Activated naive CD4-positive, alpha-beta T cell treated with anti-CD3 and anti-CD28 coated beads, Interleukin-2, amount 50 U/mL, for 16 hours (primary cell): ENCODE data around the gene GRIN2C.
A peak's percentile ranks its signal among the peaks of the same experiment; 100 is the strongest.
"Not testable (repeated sequence)": the region's sequence is repeated elsewhere in the genome, so short reads cannot be mapped to it uniquely, and the experiment has no call there.

Experiments used
- DNase-seq: peaks from one replicate; pipeline ENCODE4 v3.0.0-alpha.2; 2020

Gene GRIN2C

GRCh38 chr17:74878658-74879057 is 19.0 kb upstream of the GRIN2C start:
- no peak for DNase-seq

- no peak for DNase-seq
These were observed 18.2 kb upstream of the GRIN2C start for GRCh38 chr17:74877592-74878548.

- DNase-seq, result no peak
These were observed 16.4 kb upstream of the GRIN2C start for GRCh38 chr17:74875977-74876593.

GRCh38 chr17:74875155-74875976 is 15.7 kb upstream of the GRIN2C start:
- DNase-seq, result no peak

GRCh38 chr17:74874615-74875037 is 14.9 kb upstream of the GRIN2C start:
- no peak for DNase-seq

GRCh38 chr17:74873874-74874614 is 14.4 kb upstream of the GRIN2C start:
- no peak for DNase-seq

GRCh38 chr17:74873037-74873873 is 13.6 kb upstream of the GRIN2C start:
- peak; percentile 98 for DNase-seq

GRCh38 chr17:74872313-74873036 is 12.8 kb upstream of the GRIN2C start, which contains the start of gene FDXR:
TSS of gene FDXR (minus strand) at chr17:74872994. CDS start at chr17:74872944, 50 bp downstream.
- no peak for DNase-seq

- no peak for DNase-seq
These were observed 11.8 kb upstream of the GRIN2C start for GRCh38 chr17:74871356-74872076.

- DNase-seq, result no peak
These were observed 10.8 kb upstream of the GRIN2C start for GRCh38 chr17:74870512-74870911.

- DNase-seq, result not testable (repeated sequence)
These were observed 10.3 kb upstream of the GRIN2C start for GRCh38 chr17:74870028-74870427.

- no peak for DNase-seq
These were observed 9.2 kb upstream of the GRIN2C start for GRCh38 chr17:74868908-74869255.

- DNase-seq, result no peak
These were observed 8.7 kb upstream of the GRIN2C start for GRCh38 chr17:74868251-74868907.

- DNase-seq, result no peak
These were observed 6.6 kb upstream of the GRIN2C start for GRCh38 chr17:74866198-74866835.

- no peak for DNase-seq
These were observed 6.0 kb upstream of the GRIN2C start for GRCh38 chr17:74865504-74866197.

- peak; percentile 70 for DNase-seq
These were observed 5.2 kb upstream of the GRIN2C start for GRCh38 chr17:74864866-74865395.

GRCh38 chr17:74864297-74864865 is 4.7 kb upstream of the GRIN2C start:
- no peak for DNase-seq
